ENCODE measurements around the gene PCDHA12. TPM values are rescaled to one million over a fixed set of nuclear protein-coding genes. Genes with fewer than 3 reads are reported as not detected.
A peak's percentile ranks its signal among the peaks of the same experiment; 100 is the strongest.

The PCDHA12 gene
- total RNA-seq, 1 donor from 2014 or later: 3.4 TPM

DNA sequence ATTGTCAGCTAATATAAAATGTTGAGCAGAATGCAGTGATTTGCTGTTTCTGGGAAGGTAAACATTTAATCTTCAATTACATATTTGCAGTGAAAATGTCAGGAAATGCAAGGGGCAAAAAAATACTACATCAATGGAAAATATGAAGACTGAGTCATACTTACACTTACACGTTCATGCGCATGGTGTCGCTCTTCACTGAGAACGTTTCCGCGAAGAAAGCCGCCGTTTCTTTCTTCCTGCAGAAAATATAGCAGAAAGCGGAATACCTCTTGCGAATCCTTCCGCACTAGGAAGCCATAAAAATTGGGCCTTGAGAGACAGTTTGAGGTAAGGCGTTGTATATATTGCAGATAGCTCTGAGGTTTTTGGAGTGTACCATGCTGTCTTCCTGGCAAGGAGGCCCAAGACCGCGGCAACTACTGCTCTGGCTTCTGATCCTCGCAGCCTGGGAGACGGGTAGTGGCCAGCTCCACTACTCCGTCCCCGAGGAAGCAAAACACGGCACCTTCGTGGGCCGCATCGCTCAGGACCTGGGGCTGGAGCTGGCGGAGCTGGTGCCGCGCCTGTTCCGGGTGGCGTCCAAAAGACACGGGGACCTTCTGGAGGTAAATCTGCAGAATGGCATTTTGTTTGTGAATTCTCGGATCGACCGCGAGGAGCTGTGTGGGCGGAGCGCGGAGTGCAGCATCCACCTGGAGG is 6.9 kb downstream of the PCDHA12 start, which contains the start of gene PCDHA13:
PCDHA13 (plus strand) TSS at position 236 of the 702 bp plus-strand sequence; CDS start at position 381, 145 bp downstream.
- Mint-ChIP-seq H3K27me3 (ENCODE audit: insufficient read depth, low read depth) (no peaks in the 10 kb centered on the region), H3K9me3 (peaks cover 38% of the 10 kb centered on the region), H3K27ac (no peak within 1 kb of the TSS), H3K4me3 (no peak within 1 kb of the TSS), H3K4me1 (no peaks in the 10 kb centered on the region), H3K36me3 (peaks cover 38% of the 10 kb centered on the region)
- peak; percentile 57 for DNase-seq (ENCODE audit: low spot score)
- Histone ChIP-seq H3K79me2 (ENCODE audit: low read depth) (no peaks in the 10 kb centered on the region), H4K20me1 (ENCODE audit: low read depth) (no peaks in the 10 kb centered on the region), H3K27me3 (no peaks in the 10 kb centered on the region), H3F3A (ENCODE audit: low read depth) (no peaks in the 10 kb centered on the region), H3K4me1 (no peaks in the 10 kb centered on the region), H3K9ac (no peak within 1 kb of the TSS), H3K4me3 (peak within 1 kb of the TSS; percentile 44), H3K9me3 (ENCODE audit: low read depth) (no peaks in the 10 kb centered on the region), H2AFZ (replicated peaks) (no peak within 1 kb of the TSS), H3K36me3 (no peaks in the 10 kb centered on the region), H3K4me2 (peak within 1 kb of the TSS; percentile 75), H3K27ac (no peak within 1 kb of the TSS)
- no peak for TF ChIP-seq EZH2phosphoT487 (IDR thresholded peaks at IDR 0.05)
- TF ChIP-seq, protein P1, sequence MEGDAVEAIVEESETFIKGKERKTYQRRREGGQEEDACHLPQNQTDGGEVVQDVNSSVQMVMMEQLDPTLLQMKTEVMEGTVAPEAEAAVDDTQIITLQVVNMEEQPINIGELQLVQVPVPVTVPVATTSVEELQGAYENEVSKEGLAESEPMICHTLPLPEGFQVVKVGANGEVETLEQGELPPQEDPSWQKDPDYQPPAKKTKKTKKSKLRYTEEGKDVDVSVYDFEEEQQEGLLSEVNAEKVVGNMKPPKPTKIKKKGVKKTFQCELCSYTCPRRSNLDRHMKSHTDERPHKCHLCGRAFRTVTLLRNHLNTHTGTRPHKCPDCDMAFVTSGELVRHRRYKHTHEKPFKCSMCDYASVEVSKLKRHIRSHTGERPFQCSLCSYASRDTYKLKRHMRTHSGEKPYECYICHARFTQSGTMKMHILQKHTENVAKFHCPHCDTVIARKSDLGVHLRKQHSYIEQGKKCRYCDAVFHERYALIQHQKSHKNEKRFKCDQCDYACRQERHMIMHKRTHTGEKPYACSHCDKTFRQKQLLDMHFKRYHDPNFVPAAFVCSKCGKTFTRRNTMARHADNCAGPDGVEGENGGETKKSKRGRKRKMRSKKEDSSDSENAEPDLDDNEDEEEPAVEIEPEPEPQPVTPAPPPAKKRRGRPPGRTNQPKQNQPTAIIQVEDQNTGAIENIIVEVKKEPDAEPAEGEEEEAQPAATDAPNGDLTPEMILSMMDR (IDR thresholded peaks at IDR 0.05): peak; percentile 54
- no peak for TF ChIP-seq EZH2 (IDR thresholded peaks at IDR 0.05)

DNA sequence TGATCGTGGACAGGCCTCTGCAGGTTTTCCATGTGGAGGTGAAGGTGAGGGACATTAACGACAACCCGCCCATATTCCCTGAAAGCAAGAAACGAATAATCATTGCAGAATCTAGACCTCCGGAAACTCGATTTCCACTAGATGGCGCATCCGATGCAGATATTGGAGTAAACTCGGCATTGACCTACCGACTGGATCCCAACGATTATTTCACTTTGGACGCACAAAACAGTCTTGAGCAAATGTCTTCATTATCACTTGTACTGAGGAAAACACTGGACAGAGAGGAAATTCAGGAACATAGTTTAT is 7.4 kb downstream of the PCDHA12 start:
- H3K27ac ChIP-seq: no peak overlapping the region
- Mint-ChIP-seq H3K27ac (no peak overlapping the region), H3K36me3 (peaks cover 42% of the 10 kb centered on the region), H3K4me3 (no peak overlapping the region), H3K4me1 (no peaks in the 10 kb centered on the region), H3K9me3 (peaks cover 42% of the 10 kb centered on the region), H3K27me3 (ENCODE audit: insufficient read depth, low read depth) (no peaks in the 10 kb centered on the region)
- no peaks in the 10 kb centered on the region for H4K20me1 ChIP-seq (ENCODE audit: low read depth)
- H3K4me3 ChIP-seq: peak overlapping the region; percentile 44
- peak; percentile 52 for DNase-seq (ENCODE audit: low spot score)
- H3K36me3 ChIP-seq: no peaks in the 10 kb centered on the region
- no peak overlapping the region for H3K9ac ChIP-seq
- no peaks in the 10 kb centered on the region for H3K79me2 ChIP-seq (ENCODE audit: low read depth)
- H3K4me2 ChIP-seq: peak overlapping the region; percentile 75
- H2AFZ ChIP-seq (replicated peaks): no peak overlapping the region
- H3K9me3 ChIP-seq (ENCODE audit: low read depth): no peaks in the 10 kb centered on the region
- no peaks in the 10 kb centered on the region for H3F3A ChIP-seq (ENCODE audit: low read depth)
- no peaks in the 10 kb centered on the region for H3K4me1 ChIP-seq
- no peaks in the 10 kb centered on the region for H3K27me3 ChIP-seq
- no peak for TF ChIP-seq EZH2phosphoT487 (IDR thresholded peaks at IDR 0.05)
- TF ChIP-seq, protein P1 (IDR thresholded peaks at IDR 0.05): peak; percentile 54

DNA sequence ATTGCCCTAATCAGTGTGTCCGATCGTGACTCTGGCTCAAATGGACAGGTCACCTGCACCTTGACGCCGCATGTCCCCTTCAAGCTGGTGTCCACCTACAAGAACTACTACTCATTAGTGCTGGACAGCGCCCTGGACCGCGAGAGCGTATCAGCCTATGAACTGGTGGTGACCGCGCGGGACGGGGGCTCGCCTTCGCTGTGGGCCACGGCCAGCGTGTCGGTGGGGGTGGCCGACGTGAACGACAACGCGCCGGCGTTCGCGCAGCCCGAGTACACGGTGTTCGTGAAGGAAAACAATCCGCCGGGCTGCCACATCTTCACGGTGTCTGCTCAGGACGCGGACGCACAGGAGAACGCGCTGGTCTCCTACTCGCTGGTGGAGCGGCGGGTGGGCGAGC is 8.3 kb downstream of the PCDHA12 start:
- Histone ChIP-seq H3K4me3 (no peak overlapping the region), H4K20me1 (ENCODE audit: low read depth) (no peaks in the 10 kb centered on the region), H3K27me3 (no peaks in the 10 kb centered on the region), H3K79me2 (ENCODE audit: low read depth) (no peaks in the 10 kb centered on the region), H3K9me3 (ENCODE audit: low read depth) (no peaks in the 10 kb centered on the region), H3K9ac (no peak overlapping the region), H3K27ac (no peak overlapping the region), H2AFZ (replicated peaks) (no peak overlapping the region), H3K4me2 (no peak overlapping the region), H3K36me3 (no peaks in the 10 kb centered on the region), H3K4me1 (no peaks in the 10 kb centered on the region), H3F3A (ENCODE audit: low read depth) (no peaks in the 10 kb centered on the region)
- Mint-ChIP-seq H3K36me3 (peaks cover 38% of the 10 kb centered on the region), H3K27me3 (ENCODE audit: insufficient read depth, low read depth) (no peaks in the 10 kb centered on the region), H3K4me3 (no peak overlapping the region), H3K9me3 (peaks cover 39% of the 10 kb centered on the region), H3K4me1 (no peaks in the 10 kb centered on the region), H3K27ac (no peak overlapping the region)
- no peak for DNase-seq (ENCODE audit: low spot score)
- TF ChIP-seq, protein P1 (IDR thresholded peaks at IDR 0.05): no peak
- no peak for TF ChIP-seq EZH2 (IDR thresholded peaks at IDR 0.05)
- TF ChIP-seq EZH2phosphoT487 (IDR thresholded peaks at IDR 0.05): no peak

Data from neural progenitor cell (in vitro differentiated cells).